ENCODE data around the gene RAB7B.

GRCh38 chr1:205950280-205950679, 52.9 kb downstream of the RAB7B start:
- TF ChIP-seq GATA2 (IDR thresholded peaks at IDR 0.05; ENCODE audit: low read depth, low read length) (no peak), GATA3 (IDR thresholded peaks at IDR 0.05; ENCODE audit: low read depth, low read length) (no peak)

Data from SH-SY5Y (cell line).